ENCODE results near the gene RNU6-7. TPM values are rescaled to one million over a fixed set of nuclear protein-coding genes. Genes with fewer than 3 reads are reported as not detected.

The RNU6-7 gene
- total and polyA plus RNA-seq, 2 donors (not counting 1 experiment from before 2014, with no cell fraction given): not detected

GRCh38 chr14:32246751-32247150 is 44.9 kb downstream of the RNU6-7 start:
- no peaks in the 10 kb centered on the region for H3K27me3 ChIP-seq (ENCODE audit: control insufficient read depth, insufficient read depth, low read length)

GRCh38 chr14:32249371-32249770 is 47.5 kb downstream of the RNU6-7 start:
- Histone ChIP-seq H3K4me3 (replicated peaks in 1 of 4; ENCODE audit: control extremely low read depth in 1 of 4, insufficient read depth in 1 of 4, low read depth in 3 of 4, low read length in 4 of 4) (no peak overlapping the region), H3K27me3 (ENCODE audit: control insufficient read depth, insufficient read depth, low read length) (no peaks in the 10 kb centered on the region), H3K27ac (ENCODE audit: insufficient read depth, low read length) (no peak overlapping the region), H2AFZ (ENCODE audit: low read length) (no peak overlapping the region), H3K79me2 (ENCODE audit: control insufficient read depth, insufficient read depth, low read length) (no peaks in the 10 kb centered on the region), H3K9ac (ENCODE audit: insufficient read depth, low read length) (no peak overlapping the region), H4K20me1 (ENCODE audit: control insufficient read depth, extremely low read depth, insufficient read depth, low read length) (no peaks in the 10 kb centered on the region), H3K4me2 (ENCODE audit: extremely low read depth, insufficient read depth, low read length) (no peak overlapping the region), H3K9me3 (ENCODE audit: control insufficient read depth, insufficient read depth, low read depth, low read length) (no peaks in the 10 kb centered on the region), H3K36me3 (ENCODE audit: control insufficient read depth, insufficient read depth, low read length) (no peaks in the 10 kb centered on the region), H3K4me1 (ENCODE audit: control insufficient read depth, extremely low read depth, insufficient read depth, low read length) (peaks cover 2% of the 10 kb centered on the region)
- TF ChIP-seq EZH2 (IDR thresholded peaks at IDR 0.05; ENCODE audit: low read length, missing control alignments) (no peak), CTCF (conservative IDR thresholded peaks at IDR 0.05 in 1 of 2, IDR thresholded peaks at IDR 0.05 in 1 of 2; ENCODE audit: low read depth in 1 of 2, low read length in 2 of 2) (no peak)
- DNase-seq (ENCODE audit: low read depth in 2 of 2): no peak

More at GRCh38 chr14:32246751-32247150, 44.9 kb downstream of the RNU6-7 start:
- Histone ChIP-seq H3K4me2 (ENCODE audit: extremely low read depth, insufficient read depth, low read length) (no peak overlapping the region), H3K9me3 (ENCODE audit: control insufficient read depth, insufficient read depth, low read depth, low read length) (no peaks in the 10 kb centered on the region), H3K27ac (ENCODE audit: insufficient read depth, low read length) (no peak overlapping the region), H3K79me2 (ENCODE audit: control insufficient read depth, insufficient read depth, low read length) (no peaks in the 10 kb centered on the region), H3K4me3 (replicated peaks in 1 of 4; ENCODE audit: control extremely low read depth in 1 of 4, insufficient read depth in 1 of 4, low read depth in 3 of 4, low read length in 4 of 4) (no peak overlapping the region), H3K36me3 (ENCODE audit: control insufficient read depth, insufficient read depth, low read length) (no peaks in the 10 kb centered on the region), H3K9ac (ENCODE audit: insufficient read depth, low read length) (no peak overlapping the region), H2AFZ (ENCODE audit: low read length) (no peak overlapping the region), H3K4me1 (ENCODE audit: control insufficient read depth, extremely low read depth, insufficient read depth, low read length) (peaks cover under 1% of the 10 kb centered on the region), H4K20me1 (ENCODE audit: control insufficient read depth, extremely low read depth, insufficient read depth, low read length) (no peaks in the 10 kb centered on the region)
- no peak for DNase-seq (ENCODE audit: low read depth in 2 of 2)
- TF ChIP-seq CTCF (conservative IDR thresholded peaks at IDR 0.05 in 1 of 2, IDR thresholded peaks at IDR 0.05 in 1 of 2; ENCODE audit: low read depth in 1 of 2, low read length in 2 of 2) (no peak), EZH2 (IDR thresholded peaks at IDR 0.05; ENCODE audit: low read length, missing control alignments) (no peak)

- DNase-seq (ENCODE audit: low read depth in 2 of 2): no peak
- no peaks in the 10 kb centered on the region for H3K9me3 ChIP-seq (ENCODE audit: control insufficient read depth, insufficient read depth, low read depth, low read length)
- no peak overlapping the region for H2AFZ ChIP-seq (ENCODE audit: low read length)
- no peak overlapping the region for H3K4me3 ChIP-seq (replicated peaks in 1 of 4; ENCODE audit: control extremely low read depth in 1 of 4, insufficient read depth in 1 of 4, low read depth in 3 of 4, low read length in 4 of 4)
- H3K36me3 ChIP-seq (ENCODE audit: control insufficient read depth, insufficient read depth, low read length): no peaks in the 10 kb centered on the region
- H3K27ac ChIP-seq (ENCODE audit: insufficient read depth, low read length): no peak overlapping the region
- no peaks in the 10 kb centered on the region for H4K20me1 ChIP-seq (ENCODE audit: control insufficient read depth, extremely low read depth, insufficient read depth, low read length)
- H3K4me2 ChIP-seq (ENCODE audit: extremely low read depth, insufficient read depth, low read length): no peak overlapping the region
- H3K79me2 ChIP-seq (ENCODE audit: control insufficient read depth, insufficient read depth, low read length): no peaks in the 10 kb centered on the region
- no peak overlapping the region for H3K9ac ChIP-seq (ENCODE audit: insufficient read depth, low read length)
- H3K27me3 ChIP-seq (ENCODE audit: control insufficient read depth, insufficient read depth, low read length): no peaks in the 10 kb centered on the region
- H3K4me1 ChIP-seq (ENCODE audit: control insufficient read depth, extremely low read depth, insufficient read depth, low read length): peaks cover 2% of the 10 kb centered on the region
- TF ChIP-seq EZH2 (IDR thresholded peaks at IDR 0.05; ENCODE audit: low read length, missing control alignments) (no peak), CTCF (conservative IDR thresholded peaks at IDR 0.05 in 1 of 2, IDR thresholded peaks at IDR 0.05 in 1 of 2; ENCODE audit: low read depth in 1 of 2, low read length in 2 of 2) (no peak)
These were observed 47.9 kb downstream of the RNU6-7 start for GRCh38 chr14:32249780-32250179.

All from fibroblast of lung (primary cell).